Keratinocyte (primary cell): Measurements from ENCODE around the gene RAB38.

Source experiments
- EZH2 ChIP-seq: IDR thresholded peaks from one replicate; pipeline ENCODE4 v1.6.1; 2012; ENCODE audit warnings: inconsistent platforms, mild to moderate bottlenecking, low read length, moderate library complexity
- TF ChIP-seq, protein P1 (sequence below), 3 experiments: IDR thresholded peaks in 1 of 3; conservative IDR thresholded peaks in 1 of 3; optimal IDR thresholded peaks in 1 of 3; 2 replicates in 2 of 3; 3 replicates in 1 of 3; pipeline versions ENCODE3 to v1.5.1; 2011; ENCODE audit warnings: low read length in 3 of 3, mild to moderate bottlenecking in 3 of 3, moderate library complexity in 2 of 3, control low read depth in 1 of 3, inconsistent platforms in 1 of 3; ENCODE audit not compliant: insufficient read depth in 2 of 3; ENCODE audit errors: extremely low read depth in 1 of 3

DNA sequence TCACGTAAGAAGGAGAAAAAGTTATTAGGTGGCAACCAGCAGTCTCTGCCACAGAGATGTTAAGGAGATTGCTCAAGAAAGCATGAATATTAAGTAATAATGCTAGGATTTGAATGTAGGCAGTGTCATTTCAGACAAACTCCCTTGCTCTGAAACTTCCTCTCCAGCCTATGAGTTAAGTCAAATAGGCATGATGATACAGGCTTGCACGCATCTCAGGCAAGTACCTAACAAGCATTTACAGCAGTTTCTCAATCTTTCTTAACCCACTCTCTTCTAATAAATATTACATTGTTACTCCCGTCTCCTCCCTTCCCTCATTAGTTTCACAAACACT, 72.7 kb downstream of the RAB38 start:
- TF ChIP-seq EZH2, result no peak
- TF ChIP-seq, protein P1, sequence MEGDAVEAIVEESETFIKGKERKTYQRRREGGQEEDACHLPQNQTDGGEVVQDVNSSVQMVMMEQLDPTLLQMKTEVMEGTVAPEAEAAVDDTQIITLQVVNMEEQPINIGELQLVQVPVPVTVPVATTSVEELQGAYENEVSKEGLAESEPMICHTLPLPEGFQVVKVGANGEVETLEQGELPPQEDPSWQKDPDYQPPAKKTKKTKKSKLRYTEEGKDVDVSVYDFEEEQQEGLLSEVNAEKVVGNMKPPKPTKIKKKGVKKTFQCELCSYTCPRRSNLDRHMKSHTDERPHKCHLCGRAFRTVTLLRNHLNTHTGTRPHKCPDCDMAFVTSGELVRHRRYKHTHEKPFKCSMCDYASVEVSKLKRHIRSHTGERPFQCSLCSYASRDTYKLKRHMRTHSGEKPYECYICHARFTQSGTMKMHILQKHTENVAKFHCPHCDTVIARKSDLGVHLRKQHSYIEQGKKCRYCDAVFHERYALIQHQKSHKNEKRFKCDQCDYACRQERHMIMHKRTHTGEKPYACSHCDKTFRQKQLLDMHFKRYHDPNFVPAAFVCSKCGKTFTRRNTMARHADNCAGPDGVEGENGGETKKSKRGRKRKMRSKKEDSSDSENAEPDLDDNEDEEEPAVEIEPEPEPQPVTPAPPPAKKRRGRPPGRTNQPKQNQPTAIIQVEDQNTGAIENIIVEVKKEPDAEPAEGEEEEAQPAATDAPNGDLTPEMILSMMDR (optimal IDR thresholded peaks at IDR 0.05 in 1 of 3, IDR thresholded peaks at IDR 0.05 in 1 of 3, conservative IDR thresholded peaks at IDR 0.05 in 1 of 3; ENCODE audit: extremely low read depth in 1 of 3, insufficient read depth in 2 of 3, low read length in 3 of 3), result no peak
